Adipocyte (in vitro differentiated cells): ENCODE data around the gene GGT6.
"Not testable (repeated sequence)": the region's sequence is repeated elsewhere in the genome, so short reads cannot be mapped to it uniquely, and the experiment has no call there.

ENCODE experiments used
- DNase-seq: peaks from one replicate; pipeline ENCODE4 v3.0.0-alpha.2; 2015; ENCODE audit warnings: low read depth
- H3K27me3 ChIP-seq: replicated peaks from 2 replicates; pipeline ENCODE4 v1.7.0; 2013; ENCODE audit warnings: mild to moderate bottlenecking, low read length, moderate library complexity; ENCODE audit not compliant: control insufficient read depth, insufficient read depth
- H3K36me3 ChIP-seq: 2 replicates; pipeline ENCODE4 v1.7.0; 2013; ENCODE audit warnings: low read length, mild to moderate bottlenecking, moderate library complexity; ENCODE audit not compliant: control insufficient read depth, insufficient read depth, severe bottlenecking
- H3K4me1 ChIP-seq: 2 replicates; pipeline ENCODE4 v1.7.0; 2013; ENCODE audit warnings: mild to moderate bottlenecking, low read length, moderate library complexity; ENCODE audit not compliant: control insufficient read depth, insufficient read depth
- H3K4me3 ChIP-seq: 2 replicates; pipeline ENCODE4 v1.7.0; 2013; ENCODE audit warnings: mild to moderate bottlenecking, low read length, moderate library complexity
- H3K9ac ChIP-seq: 2 replicates; pipeline ENCODE4 v1.7.0; 2013; ENCODE audit warnings: mild to moderate bottlenecking, low read length, moderate library complexity
- H3K9me3 ChIP-seq: 2 replicates; pipeline ENCODE4 v1.7.0; 2013; ENCODE audit warnings: mild to moderate bottlenecking, low read length, moderate library complexity; ENCODE audit not compliant: control insufficient read depth

GGT6 gene

GRCh38 chr17:4590981-4591453, 30.6 kb upstream of the GGT6 start:
- Histone ChIP-seq H3K4me3 (no peak overlapping the region), H3K36me3 (no peaks in the 10 kb centered on the region), H3K9me3 (no peaks in the 10 kb centered on the region), H3K9ac (no peak overlapping the region), H3K4me1 (no peaks in the 10 kb centered on the region), H3K27me3 (peaks cover 25% of the 10 kb centered on the region)
- DNase-seq: no peak

- H3K9ac ChIP-seq, H3K4me1 ChIP-seq: not testable (repeated sequence)
- peaks cover 31% of the 10 kb centered on the region for H3K27me3 ChIP-seq
These were observed 29.7 kb upstream of the GGT6 start for GRCh38 chr17:4590042-4590441.

GRCh38 chr17:4588898-4589625, 28.7 kb upstream of the GGT6 start:
- no peak overlapping the region for H3K4me3 ChIP-seq
- no peak for DNase-seq
- no peaks in the 10 kb centered on the region for H3K36me3 ChIP-seq
- no peaks in the 10 kb centered on the region for H3K9me3 ChIP-seq
- H3K4me1 ChIP-seq: no peaks in the 10 kb centered on the region
- H3K27me3 ChIP-seq: peaks cover 32% of the 10 kb centered on the region
- no peak overlapping the region for H3K9ac ChIP-seq

More at GRCh38 chr17:4590042-4590441, 29.7 kb upstream of the GGT6 start:
- not testable (repeated sequence) for H3K36me3 ChIP-seq, DNase-seq, H3K9me3 ChIP-seq, H3K4me3 ChIP-seq

GRCh38 chr17:4588391-4588790, 28.0 kb upstream of the GGT6 start:
- DNase-seq: no peak
- Histone ChIP-seq H3K4me3 (no peak overlapping the region), H3K9me3 (no peaks in the 10 kb centered on the region), H3K27me3 (peaks cover 38% of the 10 kb centered on the region), H3K4me1 (no peaks in the 10 kb centered on the region), H3K36me3 (no peaks in the 10 kb centered on the region), H3K9ac (no peak overlapping the region)

- H3K36me3 ChIP-seq: no peaks in the 10 kb centered on the region
- H3K4me1 ChIP-seq: no peaks in the 10 kb centered on the region
- DNase-seq: no peak
- H3K9me3 ChIP-seq: no peaks in the 10 kb centered on the region
- H3K4me3 ChIP-seq: no peak overlapping the region
- H3K9ac ChIP-seq: no peak overlapping the region
- H3K27me3 ChIP-seq: peaks cover 43% of the 10 kb centered on the region
These were observed 27.4 kb upstream of the GGT6 start for GRCh38 chr17:4587803-4588202.

GRCh38 chr17:4587195-4587594, 26.8 kb upstream of the GGT6 start:
- Histone ChIP-seq H3K27me3 (peaks cover 46% of the 10 kb centered on the region), H3K4me1 (no peaks in the 10 kb centered on the region), H3K4me3 (no peak overlapping the region), H3K36me3 (no peaks in the 10 kb centered on the region), H3K9ac (no peak overlapping the region), H3K9me3 (no peaks in the 10 kb centered on the region)
- DNase-seq: no peak

- H3K27me3 ChIP-seq: peaks cover 47% of the 10 kb centered on the region
- H3K9ac ChIP-seq: no peak overlapping the region
- H3K4me1 ChIP-seq: no peaks in the 10 kb centered on the region
- no peaks in the 10 kb centered on the region for H3K36me3 ChIP-seq
- no peak for DNase-seq
- H3K4me3 ChIP-seq: no peak overlapping the region
- no peaks in the 10 kb centered on the region for H3K9me3 ChIP-seq
These were observed 25.7 kb upstream of the GGT6 start for GRCh38 chr17:4586043-4586442.

- peaks cover 45% of the 10 kb centered on the region for H3K27me3 ChIP-seq
- H3K9ac ChIP-seq: no peak overlapping the region
- H3K9me3 ChIP-seq: no peaks in the 10 kb centered on the region
- H3K4me1 ChIP-seq: no peaks in the 10 kb centered on the region
- no peaks in the 10 kb centered on the region for H3K36me3 ChIP-seq
- no peak for DNase-seq
- H3K4me3 ChIP-seq: no peak overlapping the region
These were observed 25.2 kb upstream of the GGT6 start for GRCh38 chr17:4585638-4585994.

- Histone ChIP-seq H3K9ac (no peak overlapping the region), H3K27me3 (peaks cover 45% of the 10 kb centered on the region), H3K4me1 (no peaks in the 10 kb centered on the region), H3K4me3 (no peak overlapping the region), H3K9me3 (no peaks in the 10 kb centered on the region), H3K36me3 (no peaks in the 10 kb centered on the region)
- no peak for DNase-seq
These were observed 24.7 kb upstream of the GGT6 start for GRCh38 chr17:4584917-4585637.

- Histone ChIP-seq H3K9me3 (no peaks in the 10 kb centered on the region), H3K9ac (no peak within 1 kb of the TSS), H3K27me3 (peaks cover 52% of the 10 kb centered on the region), H3K36me3 (no peaks in the 10 kb centered on the region), H3K4me3 (no peak within 1 kb of the TSS), H3K4me1 (no peaks in the 10 kb centered on the region)
- DNase-seq: peak; percentile 29
These were observed 23.9 kb upstream of the GGT6 start, which contains the start of gene SMTNL2 for GRCh38 chr17:4584101-4584916. Gene SMTNL2 (plus strand): TSS chr17:4584529. CDS start chr17:4584606, 77 bp downstream.

- H3K4me1 ChIP-seq: no peaks in the 10 kb centered on the region
- H3K27me3 ChIP-seq: peaks cover 52% of the 10 kb centered on the region
- H3K9me3 ChIP-seq: no peaks in the 10 kb centered on the region
- no peak overlapping the region for H3K4me3 ChIP-seq
- H3K9ac ChIP-seq: no peak overlapping the region
- DNase-seq: peak; percentile 24
- no peaks in the 10 kb centered on the region for H3K36me3 ChIP-seq
These were observed 23.4 kb upstream of the GGT6 start for GRCh38 chr17:4583782-4584100.
